Fibroblast of skin of back (primary cell): ENCODE measurements around the gene PAQR7. TPM values are rescaled to one million over a fixed set of nuclear protein-coding genes. Genes with fewer than 3 reads are reported as not detected.

ENCODE experiments used
- DNase-seq: peaks from one replicate; pipeline ENCODE4 v3.0.0-alpha.2; 2013
- polyA plus RNA-seq, 2 experiments: library from polyadenylated mRNA; unstranded; fragments of 120-200 nt; gene quantifications; one replicate each; pipeline ENCODE4 v1.2.1, GENCODE V29; 2013; ENCODE audit not compliant: insufficient read length in 2 of 2

PAQR7 gene, protein sequence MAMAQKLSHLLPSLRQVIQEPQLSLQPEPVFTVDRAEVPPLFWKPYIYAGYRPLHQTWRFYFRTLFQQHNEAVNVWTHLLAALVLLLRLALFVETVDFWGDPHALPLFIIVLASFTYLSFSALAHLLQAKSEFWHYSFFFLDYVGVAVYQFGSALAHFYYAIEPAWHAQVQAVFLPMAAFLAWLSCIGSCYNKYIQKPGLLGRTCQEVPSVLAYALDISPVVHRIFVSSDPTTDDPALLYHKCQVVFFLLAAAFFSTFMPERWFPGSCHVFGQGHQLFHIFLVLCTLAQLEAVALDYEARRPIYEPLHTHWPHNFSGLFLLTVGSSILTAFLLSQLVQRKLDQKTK
- 14.2 TPM for polyA plus RNA-seq (2013, experiment 1 of 2; ENCODE audit: insufficient read length)
- 13.9 TPM for polyA plus RNA-seq (2013, experiment 2 of 2; ENCODE audit: insufficient read length)

DNA sequence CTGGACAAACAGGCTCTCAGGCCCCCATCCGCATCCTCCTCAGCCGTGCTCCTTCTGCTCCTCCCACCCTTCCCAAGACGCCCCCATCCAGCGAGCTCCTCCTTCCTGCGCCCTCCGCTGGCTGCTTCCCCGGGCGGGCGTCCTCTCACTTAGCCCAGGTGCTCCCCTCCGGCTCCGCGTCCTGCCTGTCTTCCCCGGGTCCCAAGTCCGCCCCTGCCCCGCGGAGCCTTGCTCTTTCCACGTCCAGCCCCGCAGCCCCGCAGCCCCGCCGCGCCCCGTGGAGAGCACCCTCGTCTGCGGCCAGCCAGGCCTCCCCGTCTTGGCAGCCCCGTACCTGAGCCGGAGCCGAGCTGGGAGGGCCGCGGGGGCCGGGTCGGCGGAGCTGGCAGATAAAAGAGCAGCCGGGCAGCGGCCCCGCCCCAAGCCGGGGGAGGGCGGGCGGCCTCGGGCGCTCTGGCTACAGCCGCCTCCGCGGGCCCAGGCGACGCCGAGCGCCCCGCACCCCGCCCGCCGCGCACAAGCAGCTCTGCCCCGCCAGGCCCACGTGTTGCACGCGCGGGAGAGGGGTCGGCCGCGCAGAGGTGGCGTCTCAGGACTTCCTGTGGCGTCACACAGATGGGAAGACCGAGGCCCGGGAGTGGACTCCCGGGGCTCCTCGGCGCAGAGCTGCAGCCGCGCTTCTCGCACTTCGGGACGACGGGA, at the start of gene PAQR7:
TSS of gene PAQR7 (minus strand) at position 555 of the 702 bp plus-strand sequence. CDS start 11,869 bp downstream, outside the sequence.
- peak; percentile 85 for DNase-seq

DNA sequence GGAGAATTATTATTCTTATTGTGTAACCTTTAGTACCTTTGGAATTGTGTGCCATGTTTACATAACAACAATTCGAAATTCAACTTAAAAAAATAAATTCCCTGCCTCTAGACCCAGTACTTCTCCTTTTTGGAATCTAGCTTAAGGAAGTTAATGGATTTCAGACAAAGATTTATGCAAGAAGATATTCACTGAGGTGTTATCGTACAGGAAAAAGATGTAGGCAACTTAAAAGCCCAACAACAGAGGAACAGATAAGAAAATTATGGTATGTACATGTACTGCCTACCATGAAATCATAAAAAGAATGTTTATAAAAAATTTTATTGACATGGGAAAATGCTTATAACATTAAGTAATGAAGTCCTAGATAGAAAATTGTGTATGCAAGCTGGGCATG, 48.9 kb upstream of the PAQR7 start:
- peak; percentile 15 for DNase-seq

DNA sequence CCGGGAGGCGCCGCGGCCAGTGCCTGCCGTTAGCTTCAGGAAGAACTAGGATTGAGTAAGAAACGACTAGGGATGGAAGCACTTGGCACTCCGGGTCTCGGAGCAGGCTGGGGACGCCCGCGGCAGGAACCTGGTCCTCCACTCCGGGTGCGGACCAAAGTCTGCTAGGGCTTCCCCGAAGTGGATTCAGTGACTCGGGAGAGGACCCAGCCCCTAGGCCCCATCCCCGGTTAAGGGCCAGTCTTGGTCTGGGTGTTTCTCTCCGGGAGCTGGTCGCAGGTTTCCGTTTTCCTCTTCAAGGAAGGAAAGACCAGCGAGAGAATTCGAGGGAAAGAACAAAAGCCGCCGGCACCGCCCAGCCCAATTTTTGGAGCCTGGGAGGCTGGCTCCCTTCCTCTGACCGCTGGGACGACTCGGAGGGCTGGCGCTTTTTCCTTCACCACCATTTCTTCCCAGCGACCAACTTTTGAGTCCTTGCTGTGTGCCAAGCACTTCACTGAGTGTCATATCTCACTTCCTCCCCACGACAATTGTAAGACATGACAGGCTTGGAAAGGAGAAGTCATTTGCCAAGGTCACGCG, 47.6 kb upstream of the PAQR7 start:
- peak; percentile 21 for DNase-seq

DNA sequence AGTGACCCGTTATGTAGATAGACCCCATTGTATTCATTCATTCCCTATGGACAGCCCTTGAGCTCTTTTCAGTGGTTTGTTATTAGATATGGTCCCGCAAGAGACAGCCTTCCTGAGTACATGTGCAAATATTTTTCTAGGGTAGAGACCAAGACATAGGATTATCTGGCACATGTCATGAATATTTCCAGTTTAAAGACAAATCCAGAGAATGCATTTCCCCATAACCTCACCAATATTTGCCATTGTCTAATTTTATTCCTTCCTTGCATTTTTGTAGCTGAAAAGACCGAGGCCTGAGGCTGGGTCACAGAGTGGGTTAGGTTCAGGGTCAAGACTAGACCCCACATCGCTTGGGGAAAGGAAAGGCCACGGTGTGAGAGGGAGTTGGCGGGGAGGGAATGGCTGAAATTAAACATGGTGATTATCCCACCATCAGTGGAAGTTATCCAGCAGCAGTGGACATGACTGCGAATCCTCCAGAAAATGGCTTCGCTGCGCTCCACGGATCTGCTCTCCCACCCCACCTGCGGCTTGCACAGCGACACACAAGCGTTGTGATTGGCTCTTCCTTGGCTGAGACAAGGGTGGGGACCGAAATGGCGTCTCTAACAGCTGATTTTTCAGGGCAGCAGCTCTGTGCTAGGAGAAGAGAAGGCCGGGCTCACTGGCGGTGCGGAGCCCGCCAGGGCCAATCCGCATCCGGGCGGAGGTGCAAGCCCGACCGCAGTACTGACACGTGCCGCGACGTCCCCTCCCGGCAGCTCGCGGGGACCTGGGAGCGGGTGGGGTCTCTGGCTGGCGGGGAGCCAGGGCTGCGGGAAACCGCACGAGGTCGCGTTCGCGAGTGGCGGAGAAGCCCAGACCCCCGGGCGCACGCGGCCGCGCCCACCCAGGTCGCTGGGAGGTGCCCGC, 46.8 kb upstream of the PAQR7 start:
- DNase-seq: peak; percentile 35

DNA sequence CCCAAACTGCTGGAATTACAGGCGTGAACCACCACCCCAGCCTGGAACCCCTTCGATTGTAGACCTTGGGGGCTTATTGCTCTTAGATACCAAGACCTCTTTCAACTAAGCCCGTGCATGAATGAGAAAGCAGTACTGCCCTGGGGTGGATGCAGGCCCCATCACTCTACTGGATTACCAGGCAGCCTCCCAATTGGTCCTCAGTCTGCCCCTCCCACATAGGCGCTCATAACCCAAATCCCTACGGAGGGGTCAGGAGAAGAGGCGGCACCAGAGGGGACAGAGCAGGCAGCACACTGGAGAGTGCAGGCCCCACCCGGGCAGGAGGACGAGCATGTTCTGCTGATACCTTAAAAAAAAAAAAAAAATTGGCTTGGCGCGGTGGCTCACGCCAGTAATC, 43.1 kb upstream of the PAQR7 start:
- no peak for DNase-seq

DNA sequence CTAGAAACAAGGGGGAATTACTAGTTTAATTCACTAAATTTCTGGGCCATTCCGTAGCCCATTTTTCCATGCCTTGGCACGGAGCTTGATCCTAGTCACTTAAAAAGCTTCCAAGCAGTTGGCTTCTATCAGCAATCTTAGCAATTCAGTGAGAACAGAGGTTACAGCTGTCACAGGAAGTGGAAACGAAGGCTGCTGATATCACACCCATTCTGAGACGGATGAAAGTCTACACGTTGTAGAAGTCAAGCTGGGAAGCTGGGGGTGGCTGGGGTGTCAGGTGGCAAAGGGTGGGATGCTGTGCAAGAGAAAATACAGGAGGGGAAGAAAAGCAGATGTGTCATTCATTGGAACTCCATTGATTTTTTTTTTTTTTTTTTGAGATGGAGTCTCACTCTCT, 42.5 kb upstream of the PAQR7 start:
- peak; percentile 31 for DNase-seq

DNA sequence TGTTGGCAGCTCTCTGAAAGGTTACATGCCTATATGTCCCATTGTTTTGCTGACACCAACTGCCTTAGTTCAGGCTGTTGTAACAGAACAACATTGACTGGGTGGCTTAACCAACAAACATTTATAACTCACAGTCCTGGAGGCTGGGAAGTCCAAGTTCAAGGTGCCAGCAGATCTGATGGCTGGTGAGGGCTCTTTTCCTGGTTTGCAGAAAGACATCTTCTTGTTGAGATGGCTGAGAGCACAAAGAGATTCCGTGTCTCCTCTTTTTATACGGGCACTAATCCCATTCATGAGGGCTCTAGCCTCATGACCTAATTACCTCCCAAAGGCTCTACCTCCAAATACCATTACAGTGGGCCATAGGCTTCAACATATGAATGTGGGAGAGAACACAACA, 41.0 kb upstream of the PAQR7 start:
- DNase-seq: no peak

DNA sequence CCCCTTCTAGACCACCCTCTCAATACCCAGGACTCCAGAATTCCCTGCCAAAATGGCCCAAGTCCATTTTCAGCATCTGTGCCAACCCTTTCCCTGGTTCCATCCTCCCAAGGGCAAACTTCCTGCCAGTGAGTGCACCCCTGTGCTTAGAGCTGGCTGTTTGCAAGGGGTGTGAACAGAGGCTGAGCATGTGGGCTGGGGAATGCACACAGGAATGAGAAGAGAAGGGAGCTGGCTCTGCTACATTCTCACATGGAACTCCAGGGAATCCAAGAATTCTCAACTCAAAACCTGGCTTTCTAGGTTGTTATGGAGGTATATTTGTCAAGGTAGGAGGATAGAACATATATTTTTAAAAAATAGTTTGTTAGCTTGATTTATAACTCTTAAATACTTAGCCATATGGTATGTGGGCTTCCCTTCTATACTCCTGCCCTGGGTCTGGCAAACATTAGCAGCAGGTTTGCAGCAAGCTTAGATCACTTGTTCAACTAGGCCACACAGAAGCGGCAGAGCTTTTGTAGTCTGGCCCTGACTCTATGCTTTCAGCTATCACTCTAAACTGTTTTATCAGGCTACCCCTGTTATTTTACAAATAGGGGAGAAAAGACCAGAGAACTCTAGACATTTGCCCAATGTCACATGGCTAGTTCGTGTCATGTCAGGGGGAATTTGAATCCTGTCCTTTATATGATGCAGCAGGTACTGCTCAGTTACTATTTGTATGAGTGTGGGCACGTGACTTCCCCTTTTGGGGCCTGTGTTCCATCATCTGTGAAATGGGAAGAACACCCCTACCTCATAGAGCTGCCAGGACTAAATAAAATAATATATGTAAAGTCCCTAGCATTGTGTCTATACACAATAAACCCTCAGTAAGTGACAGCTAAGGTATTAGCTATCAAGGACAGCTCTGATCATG, 38.8 kb upstream of the PAQR7 start:
- DNase-seq: peak; percentile 49

DNA sequence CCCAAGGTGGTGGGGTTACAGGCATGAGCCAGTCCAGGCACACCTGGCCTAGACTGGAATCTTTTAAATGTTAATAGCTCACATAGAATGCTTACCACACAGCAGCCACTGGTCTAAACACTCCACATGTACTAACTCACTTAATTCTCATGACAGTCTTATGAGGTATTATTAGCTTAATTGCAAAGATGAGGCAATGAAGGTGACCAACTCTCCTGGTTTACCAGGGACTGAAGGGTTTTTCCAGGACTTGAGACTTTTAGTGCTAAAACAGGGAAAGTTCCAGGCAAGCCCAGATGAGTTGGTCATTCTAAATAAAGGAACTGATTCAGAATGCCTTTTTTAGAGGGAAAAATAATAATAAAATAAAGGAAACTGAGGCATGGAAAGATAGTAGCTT, 37.7 kb upstream of the PAQR7 start:
- no peak for DNase-seq

DNA sequence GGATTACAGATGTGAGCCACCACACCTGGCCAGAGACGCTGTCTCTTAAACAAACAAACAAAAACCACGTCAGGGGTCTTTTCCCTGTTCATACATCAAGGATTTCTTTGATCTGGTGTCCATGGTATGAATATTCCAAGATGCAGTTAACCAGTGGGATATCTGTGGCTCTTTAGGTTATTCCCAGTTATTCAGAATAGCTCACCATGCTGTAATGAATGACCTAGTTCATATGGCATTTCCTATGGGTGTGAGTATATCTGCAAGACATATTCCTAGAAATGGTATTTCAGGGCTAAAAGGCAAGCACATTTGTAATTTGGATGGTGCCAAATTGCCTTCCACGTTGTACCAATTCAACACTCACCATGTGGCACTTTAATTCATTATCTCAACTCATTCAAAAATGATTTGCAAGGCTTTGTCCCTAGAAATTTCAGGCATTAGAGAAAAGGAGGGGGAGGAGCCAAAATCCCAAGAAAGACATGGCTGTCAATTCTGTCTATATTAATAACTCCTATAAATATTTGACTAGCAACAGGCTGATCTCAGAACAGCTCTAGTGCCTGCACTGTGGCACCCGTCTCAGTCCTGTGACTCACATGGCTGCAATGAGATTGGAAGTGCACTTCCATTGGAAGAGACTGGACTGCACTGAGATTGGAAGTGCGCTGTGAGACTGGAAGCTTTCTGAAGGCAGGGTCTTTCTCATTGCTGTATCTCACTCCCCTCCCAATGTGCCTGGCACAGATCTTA, 36.7 kb upstream of the PAQR7 start:
- peak; percentile 94 for DNase-seq

DNA sequence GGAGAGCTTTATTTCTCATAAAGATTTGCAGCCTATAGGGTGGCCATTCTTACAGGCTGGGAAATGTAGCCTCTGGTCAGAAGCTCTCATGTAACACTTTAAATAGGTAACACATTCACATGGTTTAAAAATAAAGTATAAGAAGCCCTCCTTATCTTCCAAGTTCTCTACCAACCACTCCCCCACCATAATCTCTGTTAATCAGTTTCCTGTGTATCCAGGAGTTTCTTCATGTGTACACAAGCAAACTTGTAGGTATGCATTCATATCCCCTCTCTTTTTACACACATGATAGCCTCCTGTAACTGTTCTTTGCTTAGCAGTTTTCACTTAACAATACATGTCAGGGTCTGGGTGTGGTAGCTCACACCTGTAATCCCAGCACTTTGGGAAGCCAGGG, 35.7 kb upstream of the PAQR7 start:
- DNase-seq: no peak

DNA sequence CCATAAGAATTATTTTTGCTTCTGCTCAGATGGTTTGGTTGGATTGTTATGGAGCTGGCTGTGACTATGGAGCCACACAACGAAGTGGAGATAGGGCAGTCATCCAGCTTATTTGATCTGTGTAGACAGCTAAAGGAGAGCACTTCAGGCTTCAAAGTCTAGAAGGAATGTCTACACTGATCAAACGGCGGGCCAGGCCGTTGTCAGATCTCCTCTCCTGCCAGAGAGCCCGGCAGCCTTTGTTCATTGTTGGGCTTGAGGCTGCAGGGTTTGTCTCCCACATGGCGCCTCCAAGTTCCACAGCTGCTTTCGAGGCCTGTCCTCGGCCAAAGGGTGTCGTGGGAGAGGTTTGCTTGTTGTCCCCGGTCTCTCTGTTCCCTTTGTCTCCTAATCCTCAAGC, 33.5 kb upstream of the PAQR7 start:
- DNase-seq: no peak

DNA sequence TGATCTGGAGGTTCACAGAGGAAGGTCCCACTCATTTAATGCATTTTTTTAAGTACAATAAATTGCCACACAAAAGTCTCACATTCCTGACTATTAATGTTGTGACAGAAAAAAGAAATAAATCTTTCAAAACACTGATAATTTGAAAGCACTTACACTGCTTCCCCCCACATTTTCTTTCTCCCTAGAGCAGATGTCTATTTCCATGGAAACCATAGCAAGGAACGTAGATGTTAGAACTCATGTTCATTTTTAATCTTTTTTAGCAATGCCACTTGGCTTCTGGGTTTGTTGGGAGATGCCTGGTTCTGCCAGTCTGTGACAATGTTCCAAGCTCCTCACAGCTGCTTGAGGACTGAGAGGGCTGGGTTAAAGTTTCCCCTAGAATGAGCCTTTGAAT, 32.7 kb upstream of the PAQR7 start:
- no peak for DNase-seq

DNA sequence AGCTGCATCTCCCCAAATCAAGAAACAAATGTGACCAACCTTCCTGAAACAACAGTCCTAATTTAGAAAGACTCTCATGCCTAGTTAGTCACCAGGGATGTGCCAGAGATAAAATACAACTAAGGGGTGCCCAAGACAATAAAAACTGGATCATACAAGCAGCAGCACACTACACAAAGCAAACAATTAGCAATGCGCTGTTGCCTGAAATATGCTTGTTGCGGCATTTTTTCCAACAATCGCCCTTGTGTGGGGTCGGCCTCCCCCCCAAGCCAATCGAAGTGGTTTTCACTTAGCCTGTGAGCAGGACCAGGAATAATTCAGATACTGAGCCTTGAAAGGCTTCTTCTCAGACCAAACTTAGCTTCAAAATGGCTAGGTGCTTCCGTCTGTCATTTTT, 32.1 kb upstream of the PAQR7 start:
- DNase-seq: no peak

DNA sequence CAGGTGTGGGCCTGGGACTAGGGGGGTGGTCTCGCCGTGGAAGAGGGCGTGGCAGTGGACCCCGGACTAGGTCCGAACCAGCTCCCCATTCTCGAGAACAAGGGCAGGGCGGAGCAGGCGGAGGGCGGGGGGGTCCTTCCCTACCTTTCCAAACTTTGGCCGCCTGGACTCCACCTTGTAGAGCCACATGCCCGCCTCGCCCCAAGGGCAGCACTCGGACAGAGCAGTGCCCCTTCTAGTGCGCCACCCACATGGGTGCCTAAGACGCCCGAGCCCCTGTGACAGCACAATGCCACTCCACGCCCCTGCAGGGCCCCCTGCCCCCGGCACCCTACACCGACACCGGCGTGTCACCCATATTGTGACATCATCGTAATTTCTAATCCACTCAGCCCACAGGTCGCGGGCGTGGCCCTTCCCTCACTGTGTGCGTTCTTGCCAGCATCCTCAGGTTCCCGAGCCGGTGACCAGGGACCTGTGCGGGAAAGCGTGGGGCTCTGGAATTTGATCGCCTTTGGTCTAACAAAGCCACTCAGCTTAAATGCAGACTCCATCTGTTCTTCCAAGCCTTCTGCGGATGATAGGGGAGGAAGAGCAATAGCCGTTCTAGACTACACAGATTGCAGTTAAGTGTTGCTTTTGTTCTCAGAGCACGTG, 31.3 kb upstream of the PAQR7 start:
- DNase-seq: no peak

DNA sequence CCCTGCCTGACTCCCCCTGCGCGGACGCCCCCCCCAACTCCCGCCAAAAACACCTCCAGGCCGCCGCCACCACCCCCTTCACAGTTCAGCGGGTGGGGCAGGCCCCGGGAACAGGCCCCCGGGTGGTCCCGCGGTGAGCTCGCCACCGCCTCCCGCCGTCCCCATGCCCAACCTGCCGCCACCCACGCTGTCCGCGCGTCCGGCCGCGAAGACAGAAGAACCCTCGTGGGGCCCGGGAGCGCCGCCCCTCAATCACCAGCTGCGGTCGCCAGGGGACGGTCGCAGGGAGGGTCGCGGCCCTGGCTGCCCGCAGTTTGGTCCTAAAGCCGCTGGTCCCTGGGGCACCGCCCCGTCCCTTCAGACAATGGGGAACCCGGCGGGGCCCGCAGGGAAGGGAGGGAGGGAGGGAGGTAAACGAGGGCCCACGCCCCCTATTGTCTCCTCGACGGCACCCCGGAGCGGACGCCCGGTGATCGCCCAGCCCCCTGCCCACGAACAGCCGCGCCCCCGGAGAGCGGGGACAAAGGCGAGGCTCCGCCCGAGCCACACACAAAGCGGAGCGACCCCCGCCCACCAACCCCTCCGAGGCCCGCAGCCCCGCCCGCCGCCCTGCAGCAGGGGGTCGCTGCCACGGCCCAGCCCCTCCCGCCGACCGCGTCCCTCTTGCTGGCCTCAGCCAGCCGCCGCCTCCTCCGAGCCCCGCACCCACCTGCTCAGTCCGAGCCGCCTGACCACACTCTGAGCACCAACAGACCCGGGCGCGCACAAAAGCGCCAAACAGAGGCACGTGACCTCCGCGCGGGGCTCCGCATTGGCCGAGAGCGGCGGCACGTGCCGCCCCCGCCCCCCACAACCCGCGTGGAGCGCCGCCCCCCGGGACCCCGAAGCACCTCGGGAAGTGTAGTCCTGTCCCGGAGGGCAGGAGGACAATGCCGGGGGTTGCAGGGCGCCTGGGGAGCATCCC, 30.5 kb upstream of the PAQR7 start, which contains the start of gene STMN1:
TSS of gene STMN1 (minus strand) at position 740 of the 964 bp plus-strand sequence. CDS start 1,743 bp downstream, outside the sequence.
- peak; percentile 94 for DNase-seq

DNA sequence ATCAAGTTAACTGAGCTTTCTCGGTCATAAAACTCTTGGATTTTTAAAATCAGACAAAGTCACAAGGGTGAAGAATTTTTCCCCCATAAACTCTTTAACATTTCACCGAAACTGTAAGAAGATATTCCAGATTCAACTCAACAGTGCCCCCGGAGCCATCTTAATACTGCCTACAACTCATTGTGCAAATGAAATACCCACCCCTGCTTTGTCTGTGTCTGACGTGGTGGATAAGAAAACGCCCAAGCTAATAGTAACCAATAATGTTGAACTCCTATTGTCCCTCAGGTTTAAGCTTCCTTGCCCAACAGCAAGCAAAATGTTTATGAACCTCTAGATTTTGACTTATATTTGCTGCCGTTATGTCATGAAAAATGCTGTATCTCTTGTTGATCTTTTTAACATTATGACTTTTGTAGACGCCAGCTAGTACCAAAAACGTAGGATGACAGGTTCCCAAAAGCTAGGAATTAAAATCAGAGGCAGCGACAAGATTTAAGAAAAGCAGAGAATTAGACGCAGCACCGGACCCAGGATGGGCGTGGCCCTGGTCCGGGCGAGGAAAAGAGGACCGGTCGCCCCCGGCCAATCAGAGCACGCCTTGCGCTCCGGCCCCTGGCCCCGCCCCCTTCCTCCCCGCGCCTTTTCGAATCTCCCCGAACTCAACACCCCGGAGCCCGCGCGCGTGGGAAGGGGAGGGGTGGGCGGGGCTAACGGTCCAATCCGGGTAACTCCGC, 29.6 kb upstream of the PAQR7 start:
- peak; percentile 93 for DNase-seq

DNA sequence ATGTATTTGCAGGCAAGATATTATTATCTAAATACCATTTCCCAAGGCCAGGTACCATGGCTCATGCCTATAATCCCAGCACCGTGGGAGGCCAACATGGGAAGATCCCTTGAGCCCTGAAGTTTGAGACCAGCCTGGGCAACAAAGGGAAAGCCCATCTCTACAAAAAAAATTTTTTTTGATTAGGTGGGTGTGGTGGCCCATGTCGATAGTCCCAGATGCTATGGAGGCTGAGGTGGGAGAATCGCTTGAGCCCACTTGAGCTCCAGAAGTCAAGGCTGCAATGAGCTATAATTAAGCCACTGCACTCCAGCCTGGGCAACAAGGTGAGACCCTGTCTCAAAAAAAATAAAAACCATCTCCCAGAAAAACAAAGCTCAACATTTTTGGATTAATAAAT, 28.5 kb upstream of the PAQR7 start:
- DNase-seq: no peak
